Epithelial cell of proximal tubule (primary cell): ENCODE results near the gene GET4. TPM values are rescaled to one million over a fixed set of nuclear protein-coding genes. Genes with fewer than 3 reads are reported as not detected.
"Not testable (repeated sequence)": the region's sequence is repeated elsewhere in the genome, so short reads cannot be mapped to it uniquely, and the experiment has no call there.

Experiments used
- DNase-seq: peaks from one replicate; pipeline ENCODE4 v3.0.0-alpha.2; 2011; ENCODE audit warnings: low read depth
- H3K4me3 ChIP-seq: 2 replicates; pipeline ENCODE4 v1.5.1; 2011; ENCODE audit warnings: low read depth, mild to moderate bottlenecking, low read length
- CTCF ChIP-seq: conservative IDR thresholded peaks from 2 replicates; pipeline ENCODE4 v1.5.1; 2012; ENCODE audit warnings: low read depth, mild to moderate bottlenecking, low read length
- total RNA-seq: library from RNA; depleted of rRNA; stranded (reverse); fragments of >200 nt; gene quantifications from 2 replicates; pipeline ENCODE4 v1.2.3, GENCODE V29; 2015

The GET4 gene
- total RNA-seq, 1 donor from 2014 or later = 32.6 TPM

- TF ChIP-seq CTCF = no peak
- H3K4me3 ChIP-seq = no peak overlapping the region
- DNase-seq = no peak
These were observed 44.2 kb downstream of the GET4 start for GRCh38 chr7:920351-921070.

GRCh38 chr7:921071-921461, 44.7 kb downstream of the GET4 start:
- no peak for TF ChIP-seq CTCF
- H3K4me3 ChIP-seq = no peak overlapping the region
- DNase-seq = no peak

- DNase-seq = no peak
- no peak overlapping the region for H3K4me3 ChIP-seq
- TF ChIP-seq CTCF = no peak
These were observed 45.4 kb downstream of the GET4 start for GRCh38 chr7:921581-922333.

- DNase-seq = no peak
- TF ChIP-seq CTCF = no peak
- H3K4me3 ChIP-seq = no peak overlapping the region
These were observed 46.2 kb downstream of the GET4 start for GRCh38 chr7:922334-923107.

DNA sequence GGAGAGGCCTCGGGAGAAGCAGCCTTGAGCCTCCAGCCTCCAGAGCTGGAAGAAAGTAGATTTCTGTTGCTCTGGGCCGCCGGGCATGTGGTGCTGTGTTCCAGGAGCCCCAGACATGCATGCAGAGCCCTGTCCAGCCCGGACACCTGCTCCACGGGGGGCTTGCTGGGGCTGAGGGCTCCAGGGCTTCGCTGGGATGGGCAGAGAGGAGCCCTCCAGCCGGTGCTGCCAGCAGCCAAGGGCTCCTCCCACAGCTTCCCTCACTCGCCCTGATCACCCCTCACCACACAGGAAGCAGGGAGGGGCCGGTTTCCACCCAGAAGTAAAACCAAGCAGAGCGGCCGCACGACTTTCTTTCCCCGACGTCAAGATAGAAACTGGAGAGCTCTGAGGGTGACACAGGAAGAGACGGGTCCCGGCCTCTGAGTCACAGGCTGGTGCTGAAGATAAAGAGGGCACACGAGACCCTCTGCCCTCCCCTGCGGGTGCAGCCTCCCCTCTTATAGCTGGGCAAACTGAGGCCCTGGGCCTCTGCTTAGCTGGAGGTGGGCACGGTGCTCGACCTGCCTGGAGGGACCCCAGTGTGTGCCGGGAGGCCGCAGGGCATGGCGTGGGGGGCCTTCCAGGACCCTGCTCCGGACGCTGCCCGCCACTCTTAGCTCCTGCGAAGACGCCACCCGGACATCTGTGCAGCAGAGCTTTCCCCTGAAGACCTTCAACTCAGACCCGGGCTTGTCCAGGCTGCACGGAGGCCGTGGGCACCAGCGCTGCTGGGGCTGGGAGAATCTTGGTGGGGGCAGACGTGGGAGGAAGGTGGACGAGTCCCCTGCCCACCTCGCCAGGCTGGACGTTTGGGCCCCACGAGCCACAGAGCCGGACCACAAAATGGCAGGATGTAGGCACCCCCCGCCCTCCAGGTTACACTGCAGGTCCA, 47.0 kb downstream of the GET4 start:
- no peak for TF ChIP-seq CTCF
- no peak overlapping the region for H3K4me3 ChIP-seq
- no peak for DNase-seq

GRCh38 chr7:924042-924441, 47.7 kb downstream of the GET4 start:
- DNase-seq, H3K4me3 ChIP-seq: not testable (repeated sequence)
